PC-9 (cell line): ENCODE measurements around the gene MBNL1. TPM values are rescaled to one million over a fixed set of nuclear protein-coding genes. Genes with fewer than 3 reads are reported as not detected.

Experiments used
- BruUV-seq: library from RNA; stranded (reverse); fragments of 400-500 nt; replicated peaks from 2 replicates; lab custom pipeline; 2021; lab: Mats Ljungman, UMichigan
- CTCF ChIA-PET: fragments of 300-600 bp; sonication (Branson Sonifier 250); formaldehyde crosslinking; loops from one replicate; lab custom pipeline; 2022; ENCODE audit warnings: antibody characterized with exemption; lab: Charles Lee
- POLR2A ChIA-PET: fragments of 300-600 bp; sonication (Branson Sonifier 250); formaldehyde crosslinking; loops from one replicate; lab custom pipeline; 2022; ENCODE audit warnings: antibody characterized with exemption; ENCODE audit not compliant: unreplicated experiment; lab: Charles Lee
- DNase-seq, 2 experiments: peaks; one replicate each; pipeline versions ENCODE4 v3.0.0 to v3.0.0-alpha.2; 2015 to 2022; ENCODE audit warnings: mixed read lengths in 1 of 2
- H2AFZ ChIP-seq: fragments of 200-600 bp; sonication (generic); 2 replicates; pipeline ENCODE4 v1.8.1; 2017; ENCODE audit warnings: antibody characterized with exemption
- H3F3A ChIP-seq: fragments of 200-600 bp; sonication (generic); 2 replicates; pipeline ENCODE4 v1.8.1; 2017; ENCODE audit warnings: antibody characterized with exemption, mild to moderate bottlenecking, low read depth; ENCODE audit not compliant: insufficient read depth
- H3K27ac ChIP-seq: fragments of 200-600 bp; sonication (generic); 2 replicates; pipeline ENCODE4 v1.6.1; 2016; ENCODE audit warnings: mixed run types
- H3K27me3 ChIP-seq: fragments of 200-600 bp; sonication (generic); 2 replicates; pipeline ENCODE4 v1.6.1; 2016; ENCODE audit warnings: low read depth, mixed run types; ENCODE audit not compliant: insufficient read depth
- H3K36me3 ChIP-seq: fragments of 200-600 bp; sonication (generic); 2 replicates; pipeline ENCODE4 v1.6.1; 2016; ENCODE audit warnings: low read depth, mixed run types
- H3K4me1 ChIP-seq: fragments of 200-600 bp; sonication (generic); replicated peaks from 2 replicates; pipeline ENCODE4 v1.6.1; 2016; ENCODE audit warnings: mixed run types; ENCODE audit not compliant: insufficient read depth
- H3K4me2 ChIP-seq: fragments of 200-600 bp; sonication (generic); 2 replicates; pipeline ENCODE4 v1.6.1; 2017; ENCODE audit warnings: mixed run types
- H3K4me3 ChIP-seq: fragments of 200-600 bp; sonication (generic); 2 replicates; pipeline ENCODE4 v1.6.1; 2016; ENCODE audit warnings: mixed run types
- H3K79me2 ChIP-seq: fragments of 200-600 bp; sonication (generic); 2 replicates; pipeline ENCODE4 v1.6.1; 2017; ENCODE audit warnings: low read depth, mixed run types
- H3K9me2 ChIP-seq: fragments of 200-600 bp; sonication (generic); 2 replicates; pipeline ENCODE4 v1.8.1; 2017; ENCODE audit warnings: mild to moderate bottlenecking; ENCODE audit not compliant: insufficient read depth
- H3K9me3 ChIP-seq: fragments of 200-600 bp; sonication (generic); 2 replicates; pipeline ENCODE4 v1.8.1; 2016; ENCODE audit warnings: low read depth; ENCODE audit not compliant: insufficient read depth
- H4K20me1 ChIP-seq: fragments of 200-600 bp; sonication (generic); 2 replicates; pipeline ENCODE4 v1.8.1; 2017; ENCODE audit not compliant: insufficient read depth
- EZH2 ChIP-seq: fragments of 200-600 bp; sonication (generic); IDR thresholded peaks from 2 replicates; pipeline ENCODE4 v1.8.0; 2017; ENCODE audit warnings: antibody characterized with exemption, low read depth
- intact Hi-C: fragments of 100-400 bp; cut with micrococcal nuclease; formaldehyde crosslinking; loops from one replicate; pipeline ENCODE4 v1.10.0; 2022; ENCODE audit not compliant: unreplicated experiment
- total RNA-seq: library from RNA; stranded (reverse); gene quantifications from 2 replicates; pipeline ENCODE4 v1.2.3, GENCODE V29; 2021
- TF ChIP-seq, protein P1 (sequence below): fragments of 200-600 bp; sonication (generic); conservative IDR thresholded peaks from 2 replicates; pipeline ENCODE4 v1.6.1; 2017; ENCODE audit warnings: mixed run types, antibody characterized with exemption, mild to moderate bottlenecking, moderate library complexity

Gene MBNL1
- total RNA-seq, 1 experiment from 2014 or later, result 176 TPM

DNA sequence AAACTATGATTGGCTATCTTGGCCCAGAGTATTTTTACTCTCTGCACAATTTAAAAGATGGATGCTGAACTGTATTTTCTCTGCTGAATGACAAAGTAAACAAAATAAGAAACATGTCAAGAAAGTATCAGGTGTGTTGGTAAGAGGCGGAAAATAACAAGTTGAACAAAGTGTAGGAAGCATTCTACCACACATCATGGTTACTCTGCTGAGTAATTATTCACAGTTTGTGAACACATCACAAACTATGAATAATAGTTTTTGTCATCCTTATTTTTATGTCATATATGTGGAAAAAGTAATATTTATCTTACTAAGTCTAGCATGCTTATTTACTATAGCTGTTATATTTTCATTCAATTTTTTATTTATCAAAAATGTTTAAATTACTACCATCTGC, 229.2 kb downstream of the MBNL1 start:
- no peaks in the 10 kb centered on the region for H3K27me3 ChIP-seq
- intact Hi-C loops, result no loop called here
- H3K36me3 ChIP-seq, result no peaks in the 10 kb centered on the region
- H3K9me3 ChIP-seq, result no peaks in the 10 kb centered on the region
- ChIA-PET CTCF (no interaction called here), POLR2A (no interaction called here)
- no peaks in the 10 kb centered on the region for H4K20me1 ChIP-seq
- H3K4me3 ChIP-seq, result no peak overlapping the region
- H3K79me2 ChIP-seq, result no peaks in the 10 kb centered on the region
- H3K9me2 ChIP-seq, result no peaks in the 10 kb centered on the region
- H3K4me2 ChIP-seq, result no peak overlapping the region
- no peak overlapping the region for H2AFZ ChIP-seq
- DNase-seq, result no peak
- no peaks in the 10 kb centered on the region for H3F3A ChIP-seq
- no peak overlapping the region for H3K27ac ChIP-seq
- TF ChIP-seq EZH2, result no peak
- TF ChIP-seq, protein P1, sequence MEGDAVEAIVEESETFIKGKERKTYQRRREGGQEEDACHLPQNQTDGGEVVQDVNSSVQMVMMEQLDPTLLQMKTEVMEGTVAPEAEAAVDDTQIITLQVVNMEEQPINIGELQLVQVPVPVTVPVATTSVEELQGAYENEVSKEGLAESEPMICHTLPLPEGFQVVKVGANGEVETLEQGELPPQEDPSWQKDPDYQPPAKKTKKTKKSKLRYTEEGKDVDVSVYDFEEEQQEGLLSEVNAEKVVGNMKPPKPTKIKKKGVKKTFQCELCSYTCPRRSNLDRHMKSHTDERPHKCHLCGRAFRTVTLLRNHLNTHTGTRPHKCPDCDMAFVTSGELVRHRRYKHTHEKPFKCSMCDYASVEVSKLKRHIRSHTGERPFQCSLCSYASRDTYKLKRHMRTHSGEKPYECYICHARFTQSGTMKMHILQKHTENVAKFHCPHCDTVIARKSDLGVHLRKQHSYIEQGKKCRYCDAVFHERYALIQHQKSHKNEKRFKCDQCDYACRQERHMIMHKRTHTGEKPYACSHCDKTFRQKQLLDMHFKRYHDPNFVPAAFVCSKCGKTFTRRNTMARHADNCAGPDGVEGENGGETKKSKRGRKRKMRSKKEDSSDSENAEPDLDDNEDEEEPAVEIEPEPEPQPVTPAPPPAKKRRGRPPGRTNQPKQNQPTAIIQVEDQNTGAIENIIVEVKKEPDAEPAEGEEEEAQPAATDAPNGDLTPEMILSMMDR, result no peak
- no peaks in the 10 kb centered on the region for H3K4me1 ChIP-seq
- no TSS peak for BruUV-seq

DNA sequence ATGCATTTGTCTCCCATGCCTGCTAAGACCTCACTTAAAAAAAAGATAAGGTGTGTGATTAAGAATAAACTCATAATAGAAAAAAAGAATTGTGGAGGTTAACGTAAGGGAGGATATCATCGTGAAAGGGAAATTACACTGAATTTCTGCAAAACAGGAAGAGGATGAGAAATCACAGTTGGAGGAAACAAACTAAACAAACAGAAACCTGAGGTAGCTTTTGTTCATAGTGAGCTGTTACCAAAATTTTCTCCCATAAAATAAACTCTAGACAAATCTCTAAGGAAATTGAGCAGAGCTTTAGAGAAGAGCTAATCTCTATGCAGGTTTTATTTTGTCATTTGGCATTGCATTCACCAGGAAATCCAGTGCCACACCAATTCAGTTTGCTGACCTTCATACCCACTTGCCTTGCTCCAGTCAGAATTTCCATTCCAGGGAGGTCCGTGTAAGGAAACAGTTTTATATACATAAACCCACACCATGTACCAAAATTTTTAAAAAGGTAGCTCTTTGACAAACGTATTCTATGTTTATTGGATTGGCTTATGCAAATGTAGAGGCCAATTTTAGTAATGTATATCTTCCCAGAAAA, 231.2 kb downstream of the MBNL1 start:
- H3K27ac ChIP-seq, result no peak overlapping the region
- H4K20me1 ChIP-seq, result no peaks in the 10 kb centered on the region
- DNase-seq, result no peak
- H3K9me2 ChIP-seq, result no peaks in the 10 kb centered on the region
- CTCF ChIA-PET, result interaction anchor here (0.6 kb wide), 1 partner anchor 181 kb away, joined by 3 read pairs; no protein-coding TSS in a partner anchor
- intact Hi-C loops, result no loop called here
- H3F3A ChIP-seq, result no peaks in the 10 kb centered on the region
- no TSS peak for BruUV-seq
- TF ChIP-seq EZH2, result no peak
- TF ChIP-seq, protein P1, result no peak
- no peaks in the 10 kb centered on the region for H3K36me3 ChIP-seq
- H3K27me3 ChIP-seq, result no peaks in the 10 kb centered on the region
- H3K4me3 ChIP-seq, result no peak overlapping the region
- POLR2A ChIA-PET, result no interaction called here
- H2AFZ ChIP-seq, result no peak overlapping the region; the same call in 1 of the 2 replicates
- H3K4me2 ChIP-seq, result no peak overlapping the region
- H3K79me2 ChIP-seq, result no peaks in the 10 kb centered on the region
- no peaks in the 10 kb centered on the region for H3K4me1 ChIP-seq
- no peaks in the 10 kb centered on the region for H3K9me3 ChIP-seq

DNA sequence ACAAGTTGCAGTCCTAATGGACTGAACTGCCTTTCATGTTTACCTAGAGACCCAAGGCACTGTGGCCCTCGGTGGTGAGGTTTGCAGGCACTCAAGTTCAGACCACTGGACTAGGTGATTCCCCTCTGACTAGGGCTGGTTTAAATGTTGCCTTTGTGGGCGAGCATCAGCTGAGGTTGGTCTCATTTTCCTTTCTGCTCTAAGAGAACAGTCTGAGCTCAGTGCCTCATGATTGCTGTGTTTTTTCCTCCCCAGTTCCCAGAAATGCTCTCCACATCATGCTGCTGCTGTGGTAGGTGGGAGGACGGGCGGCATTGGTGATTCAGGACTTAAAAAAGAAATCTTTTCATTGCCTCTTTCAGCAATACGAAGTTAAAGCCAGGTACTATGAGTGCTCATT, 237.2 kb downstream of the MBNL1 start:
- BruUV-seq, result no TSS peak

More for the DNA sequence above, 237.2 kb downstream of the MBNL1 start:
- CTCF ChIA-PET, result no interaction called here
- Histone ChIP-seq H3K27me3 (no peaks in the 10 kb centered on the region), H3K4me1 (no peaks in the 10 kb centered on the region), H3K9me2 (no peaks in the 10 kb centered on the region), H3K36me3 (no peaks in the 10 kb centered on the region), H3K4me2 (no peak overlapping the region), H3K4me3 (no peak overlapping the region), H2AFZ (no peak overlapping the region), H3K27ac (no peak overlapping the region), H3F3A (no peaks in the 10 kb centered on the region), H3K9me3 (no peaks in the 10 kb centered on the region), H4K20me1 (no peaks in the 10 kb centered on the region), H3K79me2 (no peaks in the 10 kb centered on the region)
- TF ChIP-seq, protein P1, result no peak
- no peak for TF ChIP-seq EZH2
- intact Hi-C loops, result no loop called here
- POLR2A ChIA-PET, result no interaction called here
- no peak for DNase-seq
